ENCODE results near the gene VPS11.

VPS11 gene

DNA sequence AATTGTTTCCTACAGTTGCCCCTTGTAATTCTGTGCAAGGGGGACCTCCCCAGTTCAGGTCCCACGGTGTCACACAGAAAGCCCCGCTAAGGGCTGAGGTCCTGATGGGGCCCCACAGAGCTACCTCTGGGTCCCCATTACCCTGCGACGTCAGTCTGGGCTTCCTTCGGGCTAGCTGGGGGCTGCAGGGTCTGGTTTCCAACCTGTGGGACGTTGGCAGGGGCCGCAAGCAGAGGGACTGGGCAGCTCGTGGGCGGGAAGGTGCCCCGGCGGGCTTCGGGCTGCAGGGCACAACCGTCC is 37.6 kb upstream of the VPS11 start:
- TF ChIP-seq, protein P1, sequence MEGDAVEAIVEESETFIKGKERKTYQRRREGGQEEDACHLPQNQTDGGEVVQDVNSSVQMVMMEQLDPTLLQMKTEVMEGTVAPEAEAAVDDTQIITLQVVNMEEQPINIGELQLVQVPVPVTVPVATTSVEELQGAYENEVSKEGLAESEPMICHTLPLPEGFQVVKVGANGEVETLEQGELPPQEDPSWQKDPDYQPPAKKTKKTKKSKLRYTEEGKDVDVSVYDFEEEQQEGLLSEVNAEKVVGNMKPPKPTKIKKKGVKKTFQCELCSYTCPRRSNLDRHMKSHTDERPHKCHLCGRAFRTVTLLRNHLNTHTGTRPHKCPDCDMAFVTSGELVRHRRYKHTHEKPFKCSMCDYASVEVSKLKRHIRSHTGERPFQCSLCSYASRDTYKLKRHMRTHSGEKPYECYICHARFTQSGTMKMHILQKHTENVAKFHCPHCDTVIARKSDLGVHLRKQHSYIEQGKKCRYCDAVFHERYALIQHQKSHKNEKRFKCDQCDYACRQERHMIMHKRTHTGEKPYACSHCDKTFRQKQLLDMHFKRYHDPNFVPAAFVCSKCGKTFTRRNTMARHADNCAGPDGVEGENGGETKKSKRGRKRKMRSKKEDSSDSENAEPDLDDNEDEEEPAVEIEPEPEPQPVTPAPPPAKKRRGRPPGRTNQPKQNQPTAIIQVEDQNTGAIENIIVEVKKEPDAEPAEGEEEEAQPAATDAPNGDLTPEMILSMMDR (IDR thresholded peaks at IDR 0.05), result no peak

DNA sequence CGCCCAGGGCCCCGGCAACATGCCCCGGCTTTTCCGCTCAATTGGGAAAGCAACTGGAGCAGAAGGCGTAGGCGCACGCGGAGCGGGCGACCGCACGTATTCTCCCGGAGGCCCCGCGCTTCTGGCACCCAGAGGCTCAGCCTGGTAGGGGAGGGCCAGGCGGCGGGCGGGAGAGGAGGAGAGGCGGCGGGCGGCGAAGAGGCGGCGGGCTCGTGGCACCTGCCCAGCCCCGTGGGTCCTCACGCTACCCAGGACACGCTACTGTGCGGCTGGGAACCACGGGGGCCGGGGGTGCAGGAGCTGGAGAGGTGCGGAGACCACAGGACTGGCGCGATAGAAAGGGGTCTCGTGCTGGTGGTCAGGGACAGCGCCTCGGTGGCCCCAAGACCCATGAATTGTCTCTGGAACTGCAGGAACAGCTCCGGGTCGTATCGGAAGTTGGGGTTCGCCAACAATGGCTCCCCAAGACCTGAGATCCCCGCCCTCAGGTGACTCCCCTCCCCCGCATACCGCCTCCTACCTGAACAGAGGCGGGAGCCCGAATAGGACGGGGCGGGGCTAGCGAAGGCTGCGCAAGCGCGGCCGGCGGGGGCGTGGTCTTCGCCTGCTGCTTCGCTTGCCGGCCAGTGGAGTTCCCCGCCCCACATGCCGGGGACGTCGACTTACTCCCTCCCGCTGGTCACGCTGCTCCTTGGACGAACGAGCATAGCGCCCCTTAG is 37.1 kb upstream of the VPS11 start, which contains the start of gene SLC37A4:
SLC37A4 (minus strand) TSS at position 549 of the 719 bp plus-strand sequence.
- TF ChIP-seq, protein P1 (IDR thresholded peaks at IDR 0.05), result no peak

DNA sequence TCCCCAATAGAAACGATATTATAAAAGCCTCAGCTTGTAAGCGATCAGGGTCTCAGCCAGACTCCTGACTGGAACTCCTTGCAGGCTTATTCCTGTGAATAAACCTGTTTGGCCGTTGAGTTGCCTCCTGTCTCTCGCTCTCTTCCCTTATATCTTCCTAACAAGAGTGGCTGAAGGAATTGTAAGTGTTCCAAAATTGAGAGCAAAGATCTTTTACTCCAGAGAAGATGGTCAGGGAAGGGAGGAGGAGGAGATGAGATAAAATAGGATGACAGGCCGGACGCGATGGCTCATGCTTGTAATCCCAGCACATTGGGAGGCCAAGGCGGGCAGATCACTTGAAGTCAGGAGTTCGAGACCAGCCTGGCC is 35.7 kb upstream of the VPS11 start:
- TF ChIP-seq, protein P1 (IDR thresholded peaks at IDR 0.05), result no peak

DNA sequence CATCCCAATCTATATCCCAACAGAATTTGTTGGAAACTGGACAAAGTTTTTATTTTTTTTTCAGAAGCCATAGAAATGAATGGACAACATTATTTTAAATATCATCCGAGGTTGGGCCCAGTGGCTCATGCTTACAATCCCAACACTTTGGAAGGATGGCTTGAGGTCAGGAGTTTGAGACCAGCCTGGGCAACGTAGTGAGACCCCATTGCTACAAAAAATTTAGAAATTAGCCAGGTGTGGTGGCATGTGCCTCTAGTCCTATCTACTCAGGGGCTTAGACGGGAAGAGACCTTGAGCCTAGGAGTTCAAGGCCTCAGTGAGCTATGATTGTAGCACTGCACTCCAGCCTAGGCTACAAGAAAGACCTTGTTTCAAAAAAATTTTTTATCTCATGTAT is 32.8 kb upstream of the VPS11 start:
- TF ChIP-seq, protein P1 (IDR thresholded peaks at IDR 0.05), result no peak

GRCh38 chr11:119038884-119039283 is 28.7 kb upstream of the VPS11 start:
- TF ChIP-seq, protein P1 (IDR thresholded peaks at IDR 0.05), result no peak

DNA sequence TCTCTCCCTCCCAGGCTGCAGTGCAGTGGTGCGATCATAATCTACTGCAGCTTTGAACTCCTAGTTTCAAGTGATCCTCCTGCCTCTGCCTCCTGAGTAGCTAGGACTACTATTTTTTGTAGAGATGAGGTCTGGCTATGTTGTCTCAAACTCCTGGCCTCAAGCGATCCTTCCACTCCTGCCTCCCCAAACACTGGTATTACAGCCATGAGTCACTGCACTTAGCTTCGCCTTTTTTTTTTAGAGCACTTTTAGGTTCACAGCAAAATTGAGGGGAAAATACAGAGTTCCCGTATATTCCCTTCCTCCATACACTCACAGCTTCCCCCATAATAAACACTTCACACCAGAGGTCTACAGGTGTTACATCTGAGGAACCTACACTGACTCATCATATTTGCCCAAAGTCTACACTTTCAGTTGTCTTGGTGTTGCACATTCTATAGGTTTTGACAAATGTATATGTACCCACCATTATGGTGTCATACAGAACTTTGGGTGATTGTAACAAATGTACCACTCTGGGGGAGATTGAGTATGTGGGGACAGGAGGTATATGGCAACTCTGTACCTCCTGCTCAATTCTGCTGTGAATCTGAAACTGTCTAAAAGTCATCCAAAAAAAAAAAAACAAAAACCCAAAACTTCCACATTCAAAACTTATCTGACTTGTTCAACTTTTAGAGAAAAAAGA is 25.6 kb upstream of the VPS11 start:
- TF ChIP-seq, protein P1 (IDR thresholded peaks at IDR 0.05), result no peak

DNA sequence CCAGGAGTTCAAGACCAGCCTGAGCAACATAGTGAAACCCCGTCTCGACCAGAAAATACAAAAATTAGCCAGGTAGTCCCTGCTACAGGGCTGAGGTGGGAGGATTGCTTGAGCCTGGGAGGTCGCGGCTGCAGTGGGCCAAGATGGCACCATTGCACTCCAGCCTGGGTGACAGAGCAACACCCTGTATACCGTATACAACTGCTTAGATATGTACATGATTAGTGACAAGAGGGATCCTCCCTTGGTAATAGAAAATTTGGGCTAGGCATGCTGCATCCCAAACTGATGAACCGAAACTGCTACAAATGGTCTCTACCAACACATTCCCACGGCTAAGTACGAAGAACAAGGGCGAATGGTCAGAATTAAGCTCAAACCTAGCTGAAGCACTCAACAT is 24.7 kb upstream of the VPS11 start:
- TF ChIP-seq, protein P1 (IDR thresholded peaks at IDR 0.05), result no peak
